H1 (cell line): ENCODE results near the gene AMOTL2.

ENCODE experiments used
- BCL11A ChIP-seq, 2 experiments: IDR thresholded peaks; one replicate each; pipeline ENCODE4 v1.6.1; 2011; ENCODE audit warnings: low read depth in 2 of 2, low read length in 2 of 2, mild to moderate bottlenecking in 2 of 2
- BRCA1 ChIP-seq: IDR thresholded peaks from 2 replicates; pipeline ENCODE4 v1.6.1; 2012; ENCODE audit warnings: low read depth, low read length, improper control_type of control experiment
- CREB1 ChIP-seq: IDR thresholded peaks from 2 replicates; pipeline ENCODE4 v1.6.1; 2012; ENCODE audit warnings: inconsistent platforms
- EP300 ChIP-seq, 2 experiments: IDR thresholded peaks; 1 replicate in 1 of 2; 2 replicates in 1 of 2; pipeline ENCODE4 v1.6.1; 2011 to 2012; ENCODE audit warnings: low read depth in 2 of 2, low read length in 2 of 2, mild to moderate bottlenecking in 2 of 2, borderline replicate concordance in 1 of 2, inconsistent platforms in 1 of 2, moderate library complexity in 1 of 2
- HDAC2 ChIP-seq, 2 experiments: fragments of 300-600 bp in 1 of 2; sonication (generic) in 1 of 2; IDR thresholded peaks; 2 replicates each; pipeline ENCODE4 v1.6.1; 2011 to 2012; ENCODE audit warnings: low read depth in 2 of 2, low read length in 2 of 2, mild to moderate bottlenecking in 2 of 2, moderate library complexity in 2 of 2, borderline replicate concordance in 1 of 2, inconsistent platforms in 1 of 2
- POLR2AphosphoS5 ChIP-seq: IDR thresholded peaks from 2 replicates; pipeline ENCODE4 v1.6.1; 2011; ENCODE audit warnings: low read depth, low read length
- RNF2 ChIP-seq: fragments of 200-900, 300-1000 bp; sonication (generic); IDR thresholded peaks from 2 replicates; pipeline ENCODE4 v1.7.1; 2016; ENCODE audit warnings: borderline replicate concordance, low read depth, mild to moderate bottlenecking, antibody characterized with exemption, low read length; ENCODE audit not compliant: poor library complexity, severe bottlenecking; ENCODE audit errors: missing control alignments
- RXRA ChIP-seq: IDR thresholded peaks from 2 replicates; pipeline ENCODE4 v1.6.1; 2011; ENCODE audit warnings: low read depth, mild to moderate bottlenecking, low read length, moderate library complexity; ENCODE audit not compliant: insufficient read depth
- SP4 ChIP-seq: IDR thresholded peaks from 2 replicates; pipeline ENCODE4 v1.6.1; 2012; ENCODE audit warnings: low read length, inconsistent platforms
- TAF7 ChIP-seq: optimal IDR thresholded peaks from 2 replicates; pipeline ENCODE3; 2011; ENCODE audit warnings: low read depth, mild to moderate bottlenecking, inconsistent platforms, low read length, moderate library complexity, borderline replicate concordance
- TCF12 ChIP-seq: IDR thresholded peaks from 2 replicates; pipeline ENCODE4 v1.6.1; 2011; ENCODE audit warnings: low read depth, mild to moderate bottlenecking, low read length
- TF ChIP-seq, protein P1 (sequence below): IDR thresholded peaks from 2 replicates; pipeline ENCODE4 v1.6.1; 2012; ENCODE audit warnings: low read length, inconsistent platforms
- TF ChIP-seq, protein P2 (sequence below): IDR thresholded peaks from 2 replicates; pipeline ENCODE4 v1.6.1; 2012; ENCODE audit warnings: inconsistent platforms
- TF ChIP-seq, protein P3 (sequence below), 3 experiments: IDR thresholded peaks; 1 replicate in 2 of 3; 2 replicates in 1 of 3; pipeline versions ENCODE4 v1.5.1 to v1.6.1; 2011; ENCODE audit warnings: low read length in 3 of 3, mild to moderate bottlenecking in 3 of 3, inconsistent platforms in 2 of 3, low read depth in 1 of 3, moderate library complexity in 1 of 3; ENCODE audit not compliant: insufficient read depth in 1 of 3; ENCODE audit errors: control extremely low read depth in 1 of 3

DNA sequence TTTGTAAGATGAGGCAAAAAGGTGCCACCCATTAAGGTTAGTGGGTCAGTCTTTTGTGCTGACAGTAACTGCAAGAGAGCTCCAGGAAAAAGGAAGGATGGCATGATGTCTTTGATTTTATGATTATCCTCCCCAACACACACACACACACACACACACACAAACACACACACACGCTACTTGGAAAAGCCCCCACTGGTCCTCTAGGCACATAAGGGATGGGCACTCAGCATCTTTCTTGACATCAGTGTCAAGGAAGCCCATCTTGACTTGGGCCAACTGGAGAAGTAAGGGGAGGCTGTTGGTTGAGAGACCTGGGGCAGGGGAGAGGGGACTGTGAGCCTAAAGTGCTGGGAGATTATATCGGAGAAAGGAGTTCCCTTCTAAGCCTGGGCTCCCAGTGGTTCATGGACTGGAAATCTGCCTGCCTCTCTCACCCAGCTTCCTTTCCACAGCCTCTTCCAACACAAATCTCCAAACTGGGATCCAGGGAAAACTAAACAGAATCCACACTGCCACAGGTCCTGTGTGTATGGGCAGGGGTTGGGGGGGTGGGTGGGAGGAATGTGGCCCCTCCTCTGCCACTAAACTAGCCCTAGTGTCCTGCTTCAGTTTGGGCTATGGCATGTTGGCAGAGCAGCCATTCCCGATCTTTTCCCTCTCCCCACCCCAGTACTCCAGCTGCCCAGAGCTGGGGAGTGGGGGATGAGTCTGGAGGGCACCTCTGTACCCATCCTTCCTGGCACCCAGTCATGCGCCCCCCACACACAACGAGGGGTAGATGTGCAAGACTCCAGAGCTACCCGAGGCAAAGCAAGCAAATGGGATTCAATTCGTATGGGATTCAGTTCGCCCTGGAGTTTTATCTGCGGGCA is 1.6 kb downstream of the AMOTL2 start:
- TF ChIP-seq RNF2 = no peak
- no peak for TF ChIP-seq BCL11A (IDR thresholded peaks at IDR 0.05; ENCODE audit: low read depth in 2 of 2, low read length in 2 of 2)
- TF ChIP-seq, protein P1, sequence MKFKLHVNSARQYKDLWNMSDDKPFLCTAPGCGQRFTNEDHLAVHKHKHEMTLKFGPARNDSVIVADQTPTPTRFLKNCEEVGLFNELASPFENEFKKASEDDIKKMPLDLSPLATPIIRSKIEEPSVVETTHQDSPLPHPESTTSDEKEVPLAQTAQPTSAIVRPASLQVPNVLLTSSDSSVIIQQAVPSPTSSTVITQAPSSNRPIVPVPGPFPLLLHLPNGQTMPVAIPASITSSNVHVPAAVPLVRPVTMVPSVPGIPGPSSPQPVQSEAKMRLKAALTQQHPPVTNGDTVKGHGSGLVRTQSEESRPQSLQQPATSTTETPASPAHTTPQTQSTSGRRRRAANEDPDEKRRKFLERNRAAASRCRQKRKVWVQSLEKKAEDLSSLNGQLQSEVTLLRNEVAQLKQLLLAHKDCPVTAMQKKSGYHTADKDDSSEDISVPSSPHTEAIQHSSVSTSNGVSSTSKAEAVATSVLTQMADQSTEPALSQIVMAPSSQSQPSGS = no peak
- TF ChIP-seq, protein P2, sequence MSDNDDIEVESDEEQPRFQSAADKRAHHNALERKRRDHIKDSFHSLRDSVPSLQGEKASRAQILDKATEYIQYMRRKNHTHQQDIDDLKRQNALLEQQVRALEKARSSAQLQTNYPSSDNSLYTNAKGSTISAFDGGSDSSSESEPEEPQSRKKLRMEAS = no peak
- TF ChIP-seq EP300 (IDR thresholded peaks at IDR 0.05; ENCODE audit: borderline replicate concordance in 1 of 2, low read depth in 2 of 2, low read length in 2 of 2) = no peak
- TF ChIP-seq TCF12 = no peak
- TF ChIP-seq CREB1 = no peak
- TF ChIP-seq, protein P3, sequence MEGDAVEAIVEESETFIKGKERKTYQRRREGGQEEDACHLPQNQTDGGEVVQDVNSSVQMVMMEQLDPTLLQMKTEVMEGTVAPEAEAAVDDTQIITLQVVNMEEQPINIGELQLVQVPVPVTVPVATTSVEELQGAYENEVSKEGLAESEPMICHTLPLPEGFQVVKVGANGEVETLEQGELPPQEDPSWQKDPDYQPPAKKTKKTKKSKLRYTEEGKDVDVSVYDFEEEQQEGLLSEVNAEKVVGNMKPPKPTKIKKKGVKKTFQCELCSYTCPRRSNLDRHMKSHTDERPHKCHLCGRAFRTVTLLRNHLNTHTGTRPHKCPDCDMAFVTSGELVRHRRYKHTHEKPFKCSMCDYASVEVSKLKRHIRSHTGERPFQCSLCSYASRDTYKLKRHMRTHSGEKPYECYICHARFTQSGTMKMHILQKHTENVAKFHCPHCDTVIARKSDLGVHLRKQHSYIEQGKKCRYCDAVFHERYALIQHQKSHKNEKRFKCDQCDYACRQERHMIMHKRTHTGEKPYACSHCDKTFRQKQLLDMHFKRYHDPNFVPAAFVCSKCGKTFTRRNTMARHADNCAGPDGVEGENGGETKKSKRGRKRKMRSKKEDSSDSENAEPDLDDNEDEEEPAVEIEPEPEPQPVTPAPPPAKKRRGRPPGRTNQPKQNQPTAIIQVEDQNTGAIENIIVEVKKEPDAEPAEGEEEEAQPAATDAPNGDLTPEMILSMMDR (IDR thresholded peaks at IDR 0.05; ENCODE audit: control extremely low read depth in 1 of 3, insufficient read depth in 1 of 3, low read depth in 1 of 3, low read length in 3 of 3) = no peak
- no peak for TF ChIP-seq SP4
- no peak for TF ChIP-seq HDAC2 (IDR thresholded peaks at IDR 0.05; ENCODE audit: borderline replicate concordance in 1 of 2, low read depth in 2 of 2, low read length in 2 of 2)
- no peak for TF ChIP-seq RXRA
- TF ChIP-seq BRCA1 = no peak
- peak; percentile 73 for TF ChIP-seq POLR2AphosphoS5
- TF ChIP-seq TAF7 = no peak
